SH-SY5Y (cell line): ENCODE results near the gene MRPS27.

Experiments
- GATA2 ChIP-seq: IDR thresholded peaks from 2 replicates; pipeline ENCODE4 v1.6.1; 2011; ENCODE audit warnings: mild to moderate bottlenecking, low read depth, low read length
- GATA3 ChIP-seq: IDR thresholded peaks from 2 replicates; pipeline ENCODE4 v1.6.1; 2011; ENCODE audit warnings: low read depth, mild to moderate bottlenecking, low read length, moderate library complexity

DNA sequence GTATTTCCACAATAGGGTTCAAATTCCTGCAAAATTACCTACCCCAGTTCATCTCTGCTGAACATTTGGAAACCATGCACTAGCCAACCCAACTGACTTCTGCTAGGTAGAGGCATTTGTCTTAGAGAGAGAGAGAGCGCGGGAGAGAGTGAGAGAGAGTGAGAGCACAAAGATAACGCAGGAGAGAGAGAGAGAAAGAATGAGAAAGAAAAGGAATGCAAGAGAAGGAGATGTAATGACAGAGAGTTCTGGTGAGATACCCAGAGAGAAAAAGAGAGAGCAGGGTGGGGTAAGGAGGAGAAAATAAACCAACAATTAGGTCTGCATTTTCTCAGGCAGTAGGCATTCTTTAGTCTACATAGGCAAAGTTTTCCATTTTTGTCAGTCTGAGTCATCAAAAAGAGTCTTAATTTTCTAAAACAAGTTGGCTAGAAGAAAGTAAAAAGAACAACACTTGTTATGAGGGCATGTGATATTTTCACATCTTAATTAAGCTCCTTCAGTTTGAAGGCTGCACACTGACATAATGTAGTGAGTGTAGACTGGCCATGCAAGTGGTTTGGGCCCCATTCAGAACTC lies 114.5 kb downstream of the MRPS27 start:
- TF ChIP-seq GATA2 = no peak
- no peak for TF ChIP-seq GATA3
